ENCODE results near the gene PPP1R12B. TPM values are rescaled to one million over a fixed set of nuclear protein-coding genes. Genes with fewer than 3 reads are reported as not detected.

Gene PPP1R12B
- total RNA-seq, 1 donor from 2014 or later = 18.5 TPM

DNA sequence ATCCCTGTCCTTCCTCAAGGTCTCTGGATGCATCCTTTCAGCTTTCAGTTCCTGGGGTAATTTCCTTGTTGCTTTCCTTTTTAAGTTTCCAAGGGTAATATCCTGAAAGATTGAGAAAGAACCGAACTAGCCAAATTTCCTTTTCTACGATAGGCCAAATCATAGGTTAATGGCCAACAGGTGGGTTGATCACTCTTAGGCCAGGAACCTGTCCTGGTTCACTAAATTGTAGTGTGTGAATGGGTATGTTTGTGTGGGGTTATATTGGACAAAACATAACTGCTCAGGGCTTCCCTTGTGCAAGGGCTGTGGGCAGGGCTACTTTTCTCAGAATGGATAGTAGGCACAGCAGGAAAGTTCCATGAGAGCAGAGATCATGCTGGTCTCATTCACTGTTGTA lies 23.9 kb upstream of the PPP1R12B start:
- no peak overlapping the region for H3K27ac Mint-ChIP-seq (ENCODE audit: unreplicated experiment)
- no peak for DNase-seq (ENCODE audit: low read depth, low spot score)
- no peak for TF ChIP-seq CTCF (conservative IDR thresholded peaks at IDR 0.05)
- no peak overlapping the region for H3K4me3 Mint-ChIP-seq
- H3K4me1 Mint-ChIP-seq = no peaks in the 10 kb centered on the region
- peaks cover 2% of the 10 kb centered on the region for H3K36me3 Mint-ChIP-seq (ENCODE audit: low read depth)
- no peaks in the 10 kb centered on the region for H3K27me3 Mint-ChIP-seq (ENCODE audit: low read depth)
- H3K9me3 Mint-ChIP-seq = no peaks in the 10 kb centered on the region

- H3K27me3 Mint-ChIP-seq (ENCODE audit: low read depth) = no peaks in the 10 kb centered on the region
- peaks cover 21% of the 10 kb centered on the region for H3K36me3 Mint-ChIP-seq (ENCODE audit: low read depth)
- H3K9me3 Mint-ChIP-seq = no peaks in the 10 kb centered on the region
- no peak for DNase-seq (ENCODE audit: low read depth, low spot score)
- no peak overlapping the region for H3K4me3 Mint-ChIP-seq
- no peaks in the 10 kb centered on the region for H3K4me1 Mint-ChIP-seq
- no peak overlapping the region for H3K27ac Mint-ChIP-seq (ENCODE audit: unreplicated experiment)
- TF ChIP-seq CTCF (conservative IDR thresholded peaks at IDR 0.05) = no peak
These were observed 18.6 kb upstream of the PPP1R12B start for GRCh38 chr1:202329891-202330290.

DNA sequence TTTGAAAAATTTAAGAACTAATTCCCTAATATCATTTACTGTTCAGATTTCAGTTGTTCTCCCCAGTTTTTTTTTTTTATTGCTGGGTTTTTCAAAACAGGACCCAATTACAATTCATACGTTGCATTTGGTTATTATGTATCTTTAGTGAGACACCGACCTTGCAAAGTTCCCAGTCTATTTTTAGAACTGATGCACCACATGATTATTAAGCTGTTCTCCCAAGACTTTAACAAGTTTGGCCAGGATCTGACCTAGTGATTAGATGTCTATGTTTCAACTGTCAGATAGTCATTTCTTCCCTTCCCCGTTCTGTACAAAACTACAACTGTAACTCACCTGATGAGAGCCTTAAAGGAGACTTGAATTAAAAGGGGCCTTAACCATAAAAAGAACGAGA lies 14.6 kb upstream of the PPP1R12B start:
- no peak for DNase-seq (ENCODE audit: low read depth, low spot score)
- Mint-ChIP-seq H3K27me3 (ENCODE audit: low read depth) (no peaks in the 10 kb centered on the region), H3K36me3 (ENCODE audit: low read depth) (peaks cover 22% of the 10 kb centered on the region), H3K4me3 (no peak overlapping the region), H3K4me1 (peaks cover 5% of the 10 kb centered on the region), H3K9me3 (no peaks in the 10 kb centered on the region), H3K27ac (ENCODE audit: unreplicated experiment) (no peak overlapping the region)
- TF ChIP-seq CTCF (conservative IDR thresholded peaks at IDR 0.05) = no peak

DNA sequence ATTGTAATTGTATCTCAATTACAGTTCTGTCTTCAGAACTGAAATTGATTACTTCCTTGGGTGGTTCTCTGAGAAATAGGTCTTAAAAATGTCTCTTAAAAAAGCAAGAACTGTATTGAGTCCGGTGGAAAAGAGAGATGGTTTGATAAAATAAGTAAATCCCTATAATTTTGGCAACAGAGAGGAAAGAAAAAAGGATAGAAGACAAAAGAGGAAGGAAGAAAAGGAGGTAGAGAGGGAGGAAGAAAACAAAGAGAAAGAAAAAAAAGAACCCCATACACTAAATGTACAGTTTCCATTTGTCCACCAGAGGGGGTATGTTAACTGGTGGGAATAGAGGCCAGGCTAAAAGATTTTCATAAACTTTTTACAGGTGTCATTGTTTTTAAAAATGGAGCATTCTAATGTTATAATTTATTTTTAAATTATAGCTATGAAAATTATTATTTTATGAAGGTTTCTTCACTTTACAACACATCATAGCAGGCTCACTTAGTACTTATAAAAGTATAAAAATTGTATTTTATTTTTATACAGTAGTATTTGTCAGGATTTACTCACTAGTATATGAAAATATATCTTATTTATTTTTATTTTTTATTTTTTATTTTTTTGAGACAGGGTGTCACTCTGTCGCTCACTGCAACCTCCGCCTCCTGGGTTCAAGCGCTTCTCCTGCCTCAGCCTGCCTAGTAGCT lies 4.7 kb upstream of the PPP1R12B start:
- DNase-seq (ENCODE audit: low read depth, low spot score) = no peak
- Mint-ChIP-seq H3K27me3 (ENCODE audit: low read depth) (no peaks in the 10 kb centered on the region), H3K27ac (ENCODE audit: unreplicated experiment) (peak overlapping the region; percentile 97), H3K36me3 (ENCODE audit: low read depth) (no peaks in the 10 kb centered on the region), H3K9me3 (no peaks in the 10 kb centered on the region), H3K4me1 (peaks cover 31% of the 10 kb centered on the region), H3K4me3 (peak overlapping the region; percentile 83)
- TF ChIP-seq CTCF (conservative IDR thresholded peaks at IDR 0.05) = peak; percentile 93

DNA sequence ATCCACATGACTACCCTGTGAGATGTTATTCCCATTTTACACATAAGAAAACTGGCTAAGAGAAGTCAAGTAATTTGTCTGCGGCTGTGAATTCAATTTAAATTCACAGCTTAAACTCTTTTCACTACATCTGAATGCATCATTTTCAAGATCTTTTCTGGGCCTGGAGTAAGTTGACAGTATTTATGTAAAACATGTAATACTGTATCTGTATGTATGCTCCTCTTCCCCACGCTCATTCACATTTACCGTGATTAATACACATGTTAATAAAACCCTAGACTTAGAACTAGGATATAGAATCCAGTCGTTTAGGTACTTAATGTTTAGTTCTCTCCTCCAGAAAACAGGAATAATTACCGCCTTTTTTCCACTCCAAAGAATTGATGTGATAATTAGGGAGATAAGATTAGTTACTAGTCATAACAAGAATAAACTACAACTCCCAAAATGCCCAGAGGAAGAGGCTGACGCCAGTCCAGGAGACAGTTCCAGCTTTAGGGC lies 442 bp upstream of the PPP1R12B start:
- Mint-ChIP-seq H3K27me3 (ENCODE audit: low read depth) (no peaks in the 10 kb centered on the region), H3K36me3 (ENCODE audit: low read depth) (no peaks in the 10 kb centered on the region), H3K9me3 (no peaks in the 10 kb centered on the region), H3K27ac (ENCODE audit: unreplicated experiment) (no peak overlapping the region), H3K4me1 (peaks cover 27% of the 10 kb centered on the region), H3K4me3 (peak overlapping the region; percentile 96)
- no peak for TF ChIP-seq CTCF (conservative IDR thresholded peaks at IDR 0.05)
- no peak for DNase-seq (ENCODE audit: low read depth, low spot score)
